GM21390 (cell line): ENCODE results near the gene ILKAP.

Experiments used
- ATAC-seq: cut with Tn5 transposase; IDR thresholded peaks from one replicate; pipeline ENCODE4 v1.9.1; 2021; ENCODE audit not compliant: unreplicated experiment

ILKAP gene, protein sequence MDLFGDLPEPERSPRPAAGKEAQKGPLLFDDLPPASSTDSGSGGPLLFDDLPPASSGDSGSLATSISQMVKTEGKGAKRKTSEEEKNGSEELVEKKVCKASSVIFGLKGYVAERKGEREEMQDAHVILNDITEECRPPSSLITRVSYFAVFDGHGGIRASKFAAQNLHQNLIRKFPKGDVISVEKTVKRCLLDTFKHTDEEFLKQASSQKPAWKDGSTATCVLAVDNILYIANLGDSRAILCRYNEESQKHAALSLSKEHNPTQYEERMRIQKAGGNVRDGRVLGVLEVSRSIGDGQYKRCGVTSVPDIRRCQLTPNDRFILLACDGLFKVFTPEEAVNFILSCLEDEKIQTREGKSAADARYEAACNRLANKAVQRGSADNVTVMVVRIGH

DNA sequence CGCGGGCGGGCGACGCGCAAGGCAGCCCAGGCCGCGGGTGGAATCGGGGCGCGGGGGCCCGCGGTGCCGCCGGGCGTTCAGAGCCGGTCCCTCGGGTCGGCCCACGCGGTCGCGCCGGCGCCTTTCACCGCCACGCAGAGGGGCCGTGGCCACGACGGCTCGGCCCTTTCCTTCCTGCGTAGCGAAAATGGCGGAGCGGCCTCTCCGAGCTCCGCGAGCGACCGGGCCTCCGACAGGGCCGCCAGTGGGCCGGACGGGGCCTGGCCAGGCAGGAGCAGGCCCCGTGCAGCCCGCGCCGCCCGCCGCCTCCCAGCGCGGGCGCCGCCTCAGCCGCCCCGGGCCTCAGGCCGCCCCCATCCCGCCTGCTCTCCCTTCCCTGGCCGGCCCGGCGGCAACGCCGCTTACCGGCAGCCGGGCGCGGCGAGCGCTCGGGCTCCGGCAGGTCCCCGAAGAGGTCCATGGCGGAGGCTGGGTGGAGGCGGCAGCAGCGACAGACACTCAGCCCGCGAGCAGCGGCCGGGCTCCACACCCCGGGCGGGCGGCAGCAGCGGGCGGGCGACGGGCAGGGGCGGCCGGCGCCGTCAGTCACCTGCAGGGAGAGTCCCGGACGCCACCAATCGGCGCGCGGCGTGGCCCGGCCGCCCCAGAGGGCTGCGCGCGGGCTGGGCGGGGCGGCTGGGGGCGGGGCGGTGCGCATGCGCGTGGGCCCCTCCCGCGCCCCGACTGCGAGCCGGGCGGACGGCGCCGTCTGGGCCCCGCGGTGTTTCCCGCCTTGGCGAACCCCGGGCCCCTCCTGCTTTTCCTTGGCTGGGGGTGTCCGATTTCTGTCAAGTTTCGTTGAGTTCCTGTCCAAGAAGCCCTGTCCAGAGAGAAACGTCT lies at the start of gene ILKAP:
Gene ILKAP, minus strand, starts transcription at position 602 of the 879 bp plus-strand sequence. Its CDS starts 142 bp downstream, at position 460.
- peak; percentile 94 for ATAC-seq

DNA sequence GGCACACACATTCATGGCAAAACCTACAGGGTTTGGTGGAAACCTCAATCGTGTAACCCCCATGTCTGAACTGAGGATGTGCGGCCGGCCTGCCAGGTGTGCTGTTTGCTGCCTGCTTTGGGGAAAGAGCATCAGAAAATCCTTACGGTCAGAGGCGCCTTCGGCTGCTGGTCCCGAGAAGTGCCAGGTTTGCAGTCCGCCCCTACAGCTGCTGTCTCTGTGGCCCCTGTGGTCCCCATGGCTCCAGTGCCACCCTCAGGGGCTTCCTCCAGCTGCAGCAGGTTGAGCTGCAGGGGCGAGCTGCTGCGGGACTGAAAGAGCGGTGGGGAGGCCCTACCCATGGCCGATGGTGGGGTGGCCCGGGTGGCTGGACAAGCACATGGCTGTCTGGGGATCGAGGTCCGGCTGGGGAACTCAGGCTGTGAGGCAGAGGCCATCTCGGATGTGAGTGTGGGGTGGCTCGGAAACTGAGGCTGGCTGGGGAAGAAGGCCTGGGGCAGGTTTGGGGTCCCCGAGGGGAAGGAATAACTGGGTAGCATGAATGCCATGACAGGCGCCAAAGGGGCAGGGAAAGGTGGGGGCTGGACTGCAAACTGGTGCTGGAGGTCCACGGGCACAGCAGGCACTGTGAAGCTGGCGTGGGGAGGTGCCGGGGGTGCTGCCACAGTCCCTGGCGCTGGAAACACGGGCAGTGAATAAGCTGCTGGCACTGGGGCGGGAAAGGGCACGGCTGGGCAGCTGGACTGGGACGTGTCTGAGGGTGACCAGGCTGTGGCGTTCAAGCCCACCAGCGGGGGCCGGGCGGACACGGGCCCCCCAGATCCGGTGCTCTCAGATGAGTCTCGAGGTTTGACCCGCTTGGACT lies 49.5 kb upstream of the ILKAP start:
- no peak for ATAC-seq

DNA sequence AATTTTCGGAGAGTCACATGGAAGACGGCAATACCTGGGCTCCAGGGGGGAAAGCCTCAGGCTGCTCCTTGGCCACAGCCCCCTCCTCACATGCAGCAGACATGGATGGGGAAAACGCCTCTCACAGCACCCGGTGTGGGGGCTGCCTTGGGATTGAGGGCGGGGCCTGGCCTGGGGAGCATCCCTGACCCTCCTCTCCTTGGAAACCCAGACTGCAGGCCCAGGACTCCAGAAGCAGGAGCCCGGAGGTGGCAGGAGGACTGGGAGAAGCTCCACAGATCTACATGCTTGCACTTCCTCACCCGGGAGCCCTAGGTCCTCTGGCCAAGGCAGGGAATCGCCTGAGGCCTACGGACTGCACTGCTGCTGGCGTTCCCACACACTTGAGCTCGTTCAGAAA lies 48.5 kb upstream of the ILKAP start:
- ATAC-seq = no peak

DNA sequence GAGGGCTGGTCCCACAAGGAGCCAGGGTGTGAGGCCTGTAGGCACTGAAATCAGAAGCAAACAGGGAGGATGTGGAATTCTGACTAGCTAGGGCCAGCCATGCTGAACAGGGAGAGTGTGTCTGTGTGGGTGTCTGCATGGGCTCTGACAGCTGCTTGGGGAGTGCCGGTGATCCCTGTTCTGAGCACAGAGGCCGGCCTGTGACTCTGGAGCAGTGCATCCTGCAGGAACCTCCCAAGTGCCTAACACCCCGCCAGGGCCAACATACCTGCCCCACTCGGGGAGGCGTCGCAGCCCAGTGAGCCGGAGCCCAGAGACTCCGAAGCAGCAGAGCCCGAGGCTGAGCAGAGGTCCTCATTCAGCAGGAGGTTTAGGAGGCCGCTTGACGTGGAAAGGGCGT lies 47.8 kb upstream of the ILKAP start:
- ATAC-seq = no peak

- no peak for ATAC-seq
Observed at GRCh38 chr2:238250896-238251295, 47.4 kb upstream of the ILKAP start.

DNA sequence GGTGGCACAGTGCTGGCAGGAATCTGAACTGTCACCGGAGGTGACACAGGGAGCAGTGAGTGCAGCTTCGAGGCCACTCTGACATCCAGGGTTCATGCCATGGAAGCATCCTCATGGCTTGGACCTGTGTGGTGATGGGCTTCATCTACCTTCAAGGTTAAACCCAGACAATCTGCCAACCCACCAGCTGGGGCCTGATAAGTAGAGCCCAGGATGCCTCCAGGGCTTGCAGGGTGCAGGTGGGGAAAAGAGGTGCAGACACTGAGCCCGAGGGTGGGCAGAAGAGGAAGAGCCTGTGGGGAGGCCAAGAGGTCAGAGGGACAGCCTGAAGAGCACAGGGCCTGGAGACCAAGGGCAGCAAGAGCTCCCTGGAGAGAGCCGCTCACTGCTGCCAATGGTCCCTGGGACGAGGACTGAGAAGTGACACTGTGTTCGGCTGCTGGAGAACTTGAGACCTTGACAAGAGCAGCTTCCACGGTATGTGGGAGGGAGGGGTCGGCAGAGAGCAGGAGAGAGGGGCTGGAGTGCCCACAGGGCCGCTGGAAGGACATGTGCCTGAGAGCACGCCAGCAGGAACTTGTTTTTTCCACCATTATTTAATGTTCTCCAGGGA lies 44.5 kb upstream of the ILKAP start:
- no peak for ATAC-seq

DNA sequence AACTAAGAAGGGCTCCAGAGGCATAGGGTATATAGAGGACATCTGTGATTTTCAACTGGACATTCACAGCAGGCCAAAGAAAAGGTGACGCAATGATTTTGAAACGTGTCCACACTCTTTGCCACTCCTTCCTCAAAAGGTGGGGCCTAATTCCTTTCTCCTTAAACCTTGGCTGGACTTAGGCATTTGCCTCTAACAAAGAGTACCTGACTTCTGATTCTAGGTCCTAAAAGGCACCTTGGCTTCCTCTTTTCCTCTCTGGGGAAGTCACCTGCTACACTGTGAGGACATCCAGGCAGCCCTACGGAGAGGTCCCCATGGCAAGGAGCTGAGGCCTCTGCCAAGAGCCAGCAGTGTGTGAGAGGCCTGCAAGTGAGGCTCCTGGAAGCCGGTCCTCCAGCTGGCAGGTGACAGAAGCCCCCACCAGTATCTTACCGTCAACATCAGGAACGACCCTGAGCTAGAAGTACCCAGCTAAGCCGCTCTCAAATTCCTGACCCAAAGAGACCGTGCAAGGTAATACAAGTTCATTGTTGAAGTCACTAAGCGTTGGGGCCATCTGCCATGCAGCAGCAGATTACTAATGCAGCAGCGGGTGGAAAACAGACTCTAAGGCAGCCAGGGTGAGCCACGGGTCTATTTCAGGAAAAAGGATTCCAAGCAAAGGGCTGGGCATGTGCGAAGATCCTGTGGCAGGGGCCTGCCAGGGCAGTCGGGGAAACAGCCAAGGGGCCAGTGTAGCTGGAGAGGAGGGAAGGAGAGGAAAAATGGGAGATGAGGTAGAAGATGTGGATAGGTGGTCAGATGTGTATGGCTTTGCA lies 43.7 kb upstream of the ILKAP start:
- ATAC-seq = no peak

DNA sequence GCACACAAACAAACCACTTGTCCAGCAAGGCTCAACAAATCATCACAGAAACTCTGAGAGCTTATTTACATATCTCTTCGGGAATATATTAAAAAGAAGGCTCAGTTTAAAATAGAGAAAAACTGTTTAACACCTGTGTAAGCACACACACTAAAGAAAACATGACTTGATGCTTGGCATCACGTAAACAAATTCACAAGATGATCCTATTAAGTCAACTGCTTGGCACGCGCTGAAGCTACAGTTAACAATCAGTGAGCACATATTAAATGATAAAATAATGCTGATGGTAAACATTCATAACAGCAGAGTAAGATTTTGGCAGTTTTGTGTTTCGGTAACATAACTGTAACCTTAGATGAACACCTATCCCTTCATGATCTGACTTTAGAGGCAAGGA lies 40.7 kb upstream of the ILKAP start:
- no peak for ATAC-seq

DNA sequence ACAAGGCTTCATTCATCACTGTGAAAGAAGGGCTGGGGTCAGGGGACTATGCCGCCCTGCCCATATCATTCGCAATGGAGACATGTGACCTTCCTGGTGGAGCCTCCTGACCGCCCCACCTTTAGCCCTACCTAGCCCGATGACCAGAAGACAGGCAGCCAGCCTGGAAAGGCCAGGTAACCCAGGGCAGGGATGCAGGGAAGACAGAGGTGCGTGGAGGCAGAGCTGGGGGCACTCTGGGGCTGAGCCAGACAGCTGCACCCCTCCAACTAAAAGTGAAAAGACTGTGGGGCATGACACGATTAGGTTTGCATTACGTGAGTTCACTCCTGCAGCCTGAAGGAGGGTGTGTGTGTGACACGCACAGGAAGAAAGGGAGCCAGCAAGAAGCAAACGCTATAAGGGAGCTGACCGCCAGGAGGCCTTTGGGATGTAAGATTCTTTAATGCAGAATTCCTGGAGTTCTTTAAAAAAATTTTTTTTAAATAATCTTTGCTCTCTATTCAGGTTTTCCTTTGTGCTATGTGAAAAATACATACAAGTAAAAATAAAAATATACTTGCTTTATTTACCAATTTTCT lies 40.1 kb upstream of the ILKAP start:
- no peak for ATAC-seq

DNA sequence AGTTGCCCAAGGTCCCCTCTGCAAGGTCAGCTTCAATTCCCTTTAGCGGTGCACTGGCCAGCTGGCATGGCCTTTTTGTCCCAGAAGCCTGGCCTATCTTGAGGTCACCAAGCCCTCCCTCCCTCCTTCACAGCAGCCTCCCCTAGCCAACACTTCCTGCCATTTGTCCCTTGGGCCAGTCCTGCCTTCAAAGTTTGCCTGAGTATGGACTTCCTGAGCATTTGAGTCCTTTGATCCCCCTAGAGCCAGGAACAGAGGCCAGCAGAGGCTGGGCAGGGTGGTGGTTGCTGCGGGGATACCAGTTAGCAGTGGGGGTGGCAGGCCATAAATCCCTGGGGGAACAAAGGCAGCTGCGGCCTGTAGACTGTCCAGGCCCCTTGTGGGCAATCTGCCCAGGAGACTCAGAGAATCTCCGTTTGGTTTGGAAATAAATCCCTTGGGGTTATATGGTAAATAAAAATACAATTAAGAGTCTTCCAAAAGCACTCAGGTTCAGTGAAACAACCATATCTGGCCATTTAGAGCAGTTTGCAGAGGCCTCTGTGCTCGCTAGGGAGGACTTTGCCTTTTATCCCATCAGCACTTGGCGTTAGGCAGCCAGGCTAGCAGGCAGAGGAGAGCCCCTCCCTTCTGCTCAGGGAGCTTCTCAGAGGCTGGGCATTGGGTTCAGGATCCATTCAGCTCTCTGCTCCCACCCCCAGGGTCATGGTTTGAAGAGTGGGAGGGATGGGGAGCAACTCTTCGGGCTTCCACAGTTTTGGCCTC lies 39.4 kb upstream of the ILKAP start:
- ATAC-seq = no peak

GRCh38 chr2:238241970-238242369 lies 38.5 kb upstream of the ILKAP start:
- ATAC-seq = no peak

DNA sequence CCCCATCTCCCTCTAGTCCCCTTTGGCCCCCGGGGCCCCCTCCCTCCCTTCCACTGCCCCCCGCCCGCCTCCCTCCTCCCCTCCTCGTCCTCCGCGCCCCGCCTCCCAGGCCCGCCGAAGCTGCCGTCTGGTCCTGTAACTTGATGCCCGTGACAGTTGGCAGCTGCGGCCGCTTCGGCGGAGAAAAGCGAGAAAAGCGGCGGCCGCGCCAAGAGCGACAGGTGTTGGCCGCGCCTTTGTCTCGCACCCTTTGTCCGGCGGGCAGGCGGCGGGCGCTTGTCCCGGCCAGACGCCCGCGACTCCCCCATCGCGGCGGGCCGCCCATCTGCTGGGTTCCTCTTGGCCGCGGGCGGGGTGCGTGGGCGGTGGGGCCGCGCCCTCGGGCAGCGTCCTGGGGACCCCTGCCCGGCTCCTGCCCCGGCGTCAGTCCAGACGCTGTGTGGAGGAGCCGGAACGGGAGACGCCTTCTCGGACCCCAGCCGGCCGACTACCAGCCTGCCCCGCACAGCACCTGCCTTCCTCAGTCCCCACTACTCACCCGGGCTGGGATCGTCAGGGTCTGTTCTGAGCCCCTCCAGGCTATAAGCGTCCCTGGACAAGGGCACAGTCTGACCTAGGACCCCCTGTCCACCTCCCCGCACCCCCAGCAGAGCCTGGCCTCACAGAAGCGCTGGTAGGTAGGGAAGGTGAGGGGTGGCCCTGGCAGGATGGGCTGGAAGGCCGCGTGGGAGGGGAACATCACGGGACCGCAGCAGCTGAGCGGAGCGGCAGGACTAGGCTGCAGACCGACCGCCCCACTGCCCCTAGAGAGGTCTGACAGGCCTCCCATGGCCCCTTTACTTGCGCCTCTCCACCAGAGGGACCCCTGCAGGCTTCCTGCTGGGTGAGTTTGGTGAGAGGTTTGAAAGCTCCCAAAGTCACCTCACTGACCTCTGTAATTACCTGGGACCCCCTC lies 37.5 kb upstream of the ILKAP start:
- ATAC-seq = no peak

GRCh38 chr2:238239863-238240756 lies 36.6 kb upstream of the ILKAP start, which contains the start of gene HES6:
TSS of gene HES6 (minus strand) at chr2:238240038. CDS start at chr2:238239905, 133 bp downstream.
- peak; percentile 85 for ATAC-seq

DNA sequence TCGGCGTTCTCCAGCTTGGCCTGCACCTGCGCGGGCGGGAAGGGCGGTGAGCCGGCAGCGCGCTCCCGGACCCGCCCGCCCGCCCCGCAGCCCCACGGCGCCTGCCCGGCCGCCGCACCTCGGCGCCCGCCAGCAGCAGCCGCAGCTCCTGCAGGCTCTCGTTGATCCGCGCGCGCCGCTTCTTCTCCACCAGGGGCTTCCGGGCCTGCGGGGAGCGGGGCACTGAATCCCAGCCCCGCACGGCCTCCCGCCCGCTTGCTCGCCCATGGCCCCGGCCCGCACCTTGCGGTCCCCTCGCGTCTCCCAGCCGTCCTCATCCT lies 36.0 kb upstream of the ILKAP start:
- ATAC-seq = no peak

DNA sequence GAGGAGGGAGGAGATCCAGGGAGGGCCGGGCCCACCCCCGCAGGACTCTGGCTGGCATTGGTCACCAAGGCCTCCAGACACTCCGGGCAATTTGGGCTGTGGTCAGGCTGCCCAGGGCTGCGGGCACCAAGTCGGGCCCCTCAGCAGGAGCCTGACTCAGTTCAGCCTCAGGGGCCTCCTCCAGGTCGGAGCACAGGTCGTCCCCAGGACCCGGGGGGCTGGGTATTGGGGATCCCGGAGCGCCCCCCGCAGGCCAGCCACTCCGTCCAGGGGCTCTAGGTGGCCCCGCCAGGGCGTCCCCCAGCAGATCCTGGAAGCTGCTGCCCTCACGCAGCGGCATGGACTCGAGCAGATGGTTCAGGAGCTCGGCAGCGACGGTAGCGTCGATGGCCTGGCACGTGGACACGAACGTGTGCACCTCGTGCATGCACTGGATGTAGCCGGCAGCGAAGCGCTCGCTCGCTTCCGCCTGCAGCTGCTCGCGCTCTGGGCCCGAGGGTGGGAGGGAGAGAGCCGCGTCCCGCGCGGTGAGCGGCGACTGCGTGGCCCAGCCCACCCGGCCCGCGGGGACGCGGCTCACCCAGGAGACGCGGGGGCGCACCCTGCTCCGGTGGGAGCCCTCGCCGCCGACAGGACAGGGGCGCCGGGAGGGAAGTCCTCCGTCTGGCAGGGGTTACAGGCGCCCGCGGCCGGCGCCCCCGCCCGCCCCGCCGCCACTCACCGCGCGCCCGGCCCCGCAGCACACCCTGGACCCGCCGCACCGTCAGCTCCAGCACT lies 35.5 kb upstream of the ILKAP start:
- ATAC-seq = peak; percentile 9

GRCh38 chr2:238238311-238238765 lies 34.8 kb upstream of the ILKAP start:
- no peak for ATAC-seq
